Activated T-helper 9 cell treated with anti-CD3 and anti-CD28 coated beads, Interleukin-2, amount 50 U/mL, for 16 hours (primary cell): ENCODE measurements around the gene SMARCC2.
A peak's percentile ranks its signal among the peaks of the same experiment; 100 is the strongest.
"Not testable (repeated sequence)": the region's sequence is repeated elsewhere in the genome, so short reads cannot be mapped to it uniquely, and the experiment has no call there.

ENCODE experiments used
- DNase-seq: peaks from one replicate; pipeline ENCODE4 v3.0.0-alpha.2; 2020; ENCODE audit warnings: low read depth

The SMARCC2 gene

DNA sequence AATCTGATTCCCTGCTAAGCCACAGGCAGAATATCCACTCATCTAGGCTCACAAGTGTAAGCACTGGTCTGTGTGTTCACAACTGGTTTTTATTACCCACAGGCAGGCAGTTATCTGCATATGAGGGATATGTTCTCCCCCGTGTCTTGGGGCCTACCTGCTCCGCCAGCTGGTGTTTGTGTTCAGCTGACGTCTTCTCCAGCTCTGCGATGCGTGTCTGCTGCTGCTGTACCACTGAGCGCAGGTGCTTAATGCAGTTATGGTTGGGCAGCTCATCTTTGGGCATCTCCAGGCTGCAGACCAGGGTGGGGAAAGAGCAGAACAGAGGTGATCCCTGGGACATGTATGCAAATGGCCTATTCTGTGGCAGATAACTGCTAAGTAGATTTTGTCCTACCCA is 18.7 kb upstream of the SMARCC2 start:
- DNase-seq, result no peak

DNA sequence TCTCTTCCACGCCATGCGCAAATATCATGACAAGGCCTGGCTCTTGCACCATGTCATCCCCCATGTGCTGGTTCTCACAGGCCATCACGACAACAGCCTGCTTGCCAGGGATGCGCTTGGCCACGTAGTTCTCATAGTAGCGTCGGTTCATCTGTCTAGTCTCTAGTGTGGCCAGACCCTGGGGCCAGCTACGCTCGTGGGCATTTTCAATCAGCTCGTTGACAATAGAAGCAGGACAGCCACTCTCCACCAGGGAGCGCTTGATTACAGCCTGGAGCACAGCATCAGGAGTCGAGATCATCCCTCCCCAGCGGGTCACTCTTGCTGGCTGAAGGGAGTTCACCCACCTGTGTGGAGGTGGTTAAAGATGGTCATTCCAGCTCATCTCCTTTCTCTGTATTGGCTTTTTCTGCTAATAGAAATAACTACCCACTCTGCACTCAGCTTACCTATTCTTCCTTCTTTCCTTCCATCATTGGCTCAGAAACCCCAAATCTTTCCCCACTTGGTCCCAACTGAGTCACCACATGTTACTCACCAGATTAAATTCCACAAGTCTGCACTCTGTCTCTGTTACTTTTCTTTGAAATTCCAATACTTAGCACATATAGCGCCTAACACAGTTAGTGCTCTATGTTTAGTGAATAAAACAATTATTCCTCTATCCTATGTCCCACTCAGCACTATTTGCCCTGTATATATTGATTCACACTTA is 17.3 kb upstream of the SMARCC2 start:
- no peak for DNase-seq

GRCh38 chr12:56205445-56205844 is 16.2 kb upstream of the SMARCC2 start:
- DNase-seq, result no peak

DNA sequence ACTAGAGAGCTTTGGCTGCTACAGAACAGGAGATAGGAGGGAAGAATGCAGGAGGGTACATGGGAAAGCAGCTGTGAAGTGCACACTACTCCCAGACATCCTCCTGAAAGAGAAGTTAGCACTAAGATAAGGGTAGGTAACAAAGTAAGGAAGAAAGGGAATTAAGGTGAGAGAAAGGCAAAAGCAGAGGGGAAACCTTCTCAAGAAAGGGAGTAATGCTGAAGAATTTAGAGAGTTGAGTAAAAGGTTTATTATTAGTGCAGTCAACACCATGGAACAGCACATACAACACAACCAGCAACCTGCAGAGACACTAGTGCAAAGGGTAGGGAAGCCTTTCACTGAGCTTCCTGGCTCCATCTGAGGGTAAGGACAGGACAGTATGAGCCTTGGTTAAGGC is 15.0 kb upstream of the SMARCC2 start:
- DNase-seq, result no peak

GRCh38 chr12:56202838-56203237 is 13.6 kb upstream of the SMARCC2 start:
- no peak for DNase-seq

GRCh38 chr12:56202366-56202765 is 13.1 kb upstream of the SMARCC2 start:
- DNase-seq, result no peak

DNA sequence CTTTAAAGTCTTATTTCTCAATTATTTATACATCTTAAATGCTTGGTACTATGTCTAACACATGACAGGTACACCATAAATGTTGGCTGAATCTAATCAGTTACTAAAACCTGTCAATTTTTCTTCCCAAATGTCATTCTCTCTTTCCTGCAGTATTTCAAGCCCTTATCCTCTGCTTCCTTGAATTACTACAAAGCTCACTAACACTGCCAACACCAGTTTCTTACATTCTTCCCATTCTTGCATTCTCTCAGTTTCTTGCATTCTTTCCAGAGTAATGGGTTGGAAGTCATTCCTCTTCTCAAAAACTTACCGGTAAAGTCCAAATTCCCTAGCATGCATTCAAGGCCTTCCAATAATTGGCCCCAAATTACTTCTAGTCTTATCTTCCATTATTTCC is 9.6 kb upstream of the SMARCC2 start:
- DNase-seq, result no peak

DNA sequence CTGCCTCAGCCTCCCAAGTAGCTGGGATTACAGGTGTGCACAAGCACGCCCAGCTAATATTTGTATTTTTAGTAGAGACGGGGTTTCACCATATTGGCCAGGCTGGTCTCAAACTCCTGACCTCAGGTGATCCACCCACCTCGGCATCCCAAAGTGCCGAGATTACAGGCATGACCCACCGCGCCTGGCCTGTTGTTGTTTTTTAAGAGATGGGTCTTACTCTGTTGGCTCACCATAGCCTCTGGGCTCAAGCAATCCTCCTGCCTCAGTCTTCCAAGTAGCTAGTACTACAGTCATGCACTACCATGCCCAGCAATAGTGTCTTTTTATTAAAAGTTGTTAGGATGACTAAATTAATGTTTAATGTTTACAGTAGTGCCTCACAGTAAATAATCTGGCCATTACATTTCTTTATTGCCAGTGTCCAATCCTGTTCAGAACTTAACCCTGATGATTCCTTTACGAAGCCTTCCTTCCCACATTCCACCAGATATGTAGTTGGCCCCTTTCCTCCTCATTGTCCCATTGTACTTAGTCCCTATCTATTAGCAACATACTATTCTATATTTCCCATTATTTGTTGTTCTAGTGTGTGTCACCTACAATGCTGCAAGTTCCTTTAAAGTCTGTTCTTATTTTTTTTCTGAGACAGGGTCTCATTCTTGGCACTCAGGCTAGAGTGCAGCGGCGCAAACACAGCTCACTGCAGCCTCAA is 8.8 kb upstream of the SMARCC2 start:
- DNase-seq, result no peak

GRCh38 chr12:56196818-56197550 is 7.7 kb upstream of the SMARCC2 start:
- not testable (repeated sequence) for DNase-seq

DNA sequence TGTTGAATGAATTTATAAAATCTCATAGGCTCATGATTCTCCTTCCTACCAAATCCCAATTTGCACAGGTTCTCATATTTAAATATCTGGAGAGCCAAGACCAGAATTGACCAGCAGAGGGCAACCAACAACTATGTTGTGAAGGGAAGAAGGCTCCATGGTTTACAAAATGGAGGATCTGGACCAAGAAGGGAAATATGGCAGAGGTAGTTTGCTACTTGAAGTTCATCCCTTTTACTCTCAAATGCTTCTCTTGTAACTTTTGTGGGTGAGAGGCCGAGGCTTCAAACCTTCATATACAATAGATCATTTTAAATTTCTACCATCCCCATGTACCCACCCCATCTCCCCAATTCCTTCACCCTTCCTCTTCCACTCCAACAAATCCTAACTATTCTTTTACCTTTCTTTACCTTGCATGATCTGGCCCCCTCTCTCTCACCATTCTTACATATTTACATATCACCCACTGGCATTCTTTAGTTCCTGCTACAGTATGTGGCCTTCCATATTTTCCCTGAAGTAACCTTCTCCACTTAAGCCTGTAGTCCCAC is 3.8 kb upstream of the SMARCC2 start:
- peak; percentile 46 for DNase-seq

GRCh38 chr12:56192582-56192981 is 3.3 kb upstream of the SMARCC2 start:
- no peak for DNase-seq

DNA sequence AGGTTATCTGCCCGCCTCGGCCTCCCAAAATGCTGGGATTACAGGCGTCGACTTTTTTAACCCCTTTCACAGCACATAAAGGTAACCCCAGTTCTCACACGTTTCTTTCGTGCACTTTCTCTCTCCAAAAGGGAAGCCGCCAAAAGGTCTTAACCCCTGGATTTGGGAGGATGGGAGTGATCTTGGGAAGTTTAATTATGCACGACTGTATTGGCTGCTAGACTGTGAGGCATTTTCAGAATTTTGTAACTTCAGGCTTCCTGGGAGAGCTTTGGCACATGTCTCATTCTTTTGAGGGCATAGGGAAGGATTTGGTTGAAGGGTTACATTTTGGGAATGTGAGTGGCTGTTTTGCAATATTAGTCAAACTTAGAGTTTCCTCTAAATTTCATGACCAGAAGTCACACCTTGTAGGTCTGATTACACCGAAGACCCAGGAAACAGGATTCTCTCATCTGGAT is 1.4 kb upstream of the SMARCC2 start:
- DNase-seq, result no peak

DNA sequence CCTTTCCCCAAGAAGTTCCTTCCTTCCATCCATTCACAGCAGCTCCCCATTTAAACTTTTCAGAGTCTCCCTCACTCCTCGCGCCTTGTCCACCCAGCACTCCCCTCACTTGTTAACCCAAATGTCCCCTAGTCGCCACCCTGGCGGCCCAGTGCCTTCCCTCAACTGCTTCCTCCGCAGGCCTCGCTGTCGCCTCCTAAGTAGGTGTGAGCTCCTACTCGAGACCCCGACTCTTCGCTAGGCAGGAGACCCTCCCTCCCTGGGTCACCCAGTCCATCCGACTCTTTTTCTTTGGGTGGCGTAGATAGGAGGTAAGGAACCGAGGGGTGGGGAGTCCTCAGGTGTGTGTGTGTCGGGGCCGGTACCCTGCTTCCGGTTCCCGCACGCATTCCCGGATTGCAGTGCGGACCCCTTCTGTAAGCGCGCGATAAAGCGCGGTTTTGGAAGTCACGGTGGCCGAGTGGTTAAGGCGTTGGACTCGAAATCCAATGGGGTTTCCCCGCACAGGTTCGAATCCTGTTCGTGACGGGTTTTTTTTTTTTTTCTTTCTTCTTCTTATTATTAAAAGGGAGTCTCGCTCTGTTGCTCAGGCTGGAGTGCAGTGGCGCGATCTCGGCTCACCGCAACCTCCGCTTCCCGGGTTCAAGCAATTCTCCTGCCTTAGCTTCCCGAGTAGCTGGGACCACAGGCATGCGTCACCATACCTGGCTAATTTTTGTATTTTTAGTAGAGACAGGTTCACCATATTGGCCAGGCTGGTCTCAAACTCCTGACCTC is 823 bp upstream of the SMARCC2 start:
- DNase-seq, result peak; percentile 69

- no peak for DNase-seq
These were observed 545 bp downstream of the SMARCC2 start for GRCh38 chr12:56188778-56189098.

DNA sequence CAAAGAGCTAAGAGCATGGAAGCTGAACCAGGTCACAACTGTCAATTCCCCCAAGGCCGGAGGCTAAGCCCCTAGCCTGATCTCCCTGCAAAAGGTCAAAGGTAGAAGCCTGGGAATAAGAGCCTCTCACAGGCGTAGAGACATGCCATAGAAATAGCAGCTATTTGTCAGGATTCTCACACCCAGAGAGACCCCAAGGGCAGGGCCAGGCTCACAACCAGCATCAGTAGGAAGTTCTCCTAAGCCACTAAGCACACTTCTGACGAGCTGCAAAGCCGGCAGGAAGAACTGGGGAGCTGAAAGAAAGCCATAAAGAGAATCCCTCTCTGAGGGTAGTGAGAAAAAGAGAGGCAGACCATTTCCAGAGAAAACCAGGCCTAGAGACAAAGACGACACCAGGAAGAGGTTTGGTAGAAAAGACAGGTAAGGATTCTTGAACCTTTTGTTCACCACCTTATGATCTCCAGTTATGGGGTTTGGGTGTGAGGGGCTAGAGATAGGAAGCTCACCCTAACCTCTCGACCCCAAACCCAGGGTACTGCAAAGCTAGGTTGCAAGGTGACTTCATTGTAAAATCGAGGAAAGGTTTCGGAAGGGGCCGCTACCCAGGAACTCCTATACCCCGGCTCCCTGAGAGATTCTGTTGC is 1.0 kb downstream of the SMARCC2 start:
- no peak for DNase-seq

DNA sequence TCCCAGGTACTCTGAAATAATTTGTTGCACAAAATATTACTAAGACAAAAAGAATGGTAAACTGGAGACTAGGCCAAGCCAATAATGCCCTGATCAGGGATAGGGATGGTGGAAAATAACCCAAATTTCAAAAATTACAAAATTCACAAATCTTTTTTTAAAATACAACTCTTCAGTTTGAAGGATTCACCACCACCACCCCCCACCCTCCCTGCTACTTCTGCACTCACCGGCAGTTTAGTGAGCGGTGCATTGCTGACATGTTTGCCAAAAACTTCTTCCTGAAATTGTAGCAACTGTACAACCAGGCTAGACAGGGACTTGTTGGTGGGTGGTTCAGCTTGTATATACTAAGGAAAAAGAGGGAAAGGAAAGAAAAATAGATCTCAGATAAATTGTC is 2.3 kb downstream of the SMARCC2 start:
- DNase-seq, result no peak

- DNase-seq, result no peak
These were observed 10.9 kb downstream of the SMARCC2 start for GRCh38 chr12:56178347-56178746.

- DNase-seq, result no peak
These were observed 16.4 kb downstream of the SMARCC2 start for GRCh38 chr12:56172839-56173238.

- no peak for DNase-seq
These were observed 20.0 kb downstream of the SMARCC2 start for GRCh38 chr12:56169229-56169759.

- DNase-seq, result no peak
These were observed 23.9 kb downstream of the SMARCC2 start for GRCh38 chr12:56165369-56165768.

DNA sequence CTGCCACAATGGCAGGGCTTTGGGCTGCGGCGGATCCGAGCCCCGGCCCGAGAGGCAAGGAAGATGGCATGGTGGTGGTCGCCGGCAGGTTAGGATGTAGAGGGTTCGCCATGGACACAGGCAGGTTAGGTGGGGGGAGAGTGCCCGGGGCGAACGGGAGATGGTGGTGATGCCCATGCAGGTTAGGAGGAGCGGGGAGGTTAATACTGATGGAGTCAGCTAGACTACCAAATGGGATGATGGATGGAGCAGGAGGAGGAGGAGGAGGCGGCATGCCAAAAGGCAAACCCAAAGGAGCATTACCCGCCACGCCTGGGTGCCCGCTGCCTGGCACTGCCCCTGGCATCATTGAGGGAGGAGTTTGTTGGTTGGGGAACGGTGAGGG is 24.9 kb downstream of the SMARCC2 start:
- no peak for DNase-seq
